ENCODE data around the gene LRRC2. TPM values are rescaled to one million over a fixed set of nuclear protein-coding genes. Genes with fewer than 3 reads are reported as not detected.

LRRC2 gene
- total RNA-seq, 1 donor from 2014 or later: 2.0 TPM

GRCh38 chr3:46517016-46517783 lies 48.9 kb downstream of the LRRC2 start:
- Histone ChIP-seq H3K4me3 (no peak overlapping the region), H3K9me3 (no peaks in the 10 kb centered on the region), H3K4me1 (no peaks in the 10 kb centered on the region), H3K27ac (no peak overlapping the region), H3K27me3 (no peaks in the 10 kb centered on the region), H3K36me3 (no peaks in the 10 kb centered on the region)
- TF ChIP-seq POLR2AphosphoS5 (IDR thresholded peaks at IDR 0.05; ENCODE audit: insufficient read depth in 1 of 2, low read depth in 1 of 2) (no peak), POLR2A (IDR thresholded peaks at IDR 0.05) (no peak), CTCF (IDR thresholded peaks at IDR 0.05) (no peak)
- DNase-seq (ENCODE audit: extremely low spot score in 2 of 2): no peak
- intact Hi-C loops (cut with DNase I): no loop called here

- Histone ChIP-seq H3K4me1 (no peaks in the 10 kb centered on the region), H3K36me3 (no peaks in the 10 kb centered on the region), H3K27me3 (no peaks in the 10 kb centered on the region), H3K9me3 (no peaks in the 10 kb centered on the region), H3K27ac (no peak overlapping the region), H3K4me3 (no peak overlapping the region)
- TF ChIP-seq CTCF (IDR thresholded peaks at IDR 0.05) (no peak), POLR2AphosphoS5 (IDR thresholded peaks at IDR 0.05; ENCODE audit: insufficient read depth in 1 of 2, low read depth in 1 of 2) (no peak), POLR2A (IDR thresholded peaks at IDR 0.05) (no peak)
- DNase-seq (ENCODE audit: extremely low spot score in 2 of 2): no peak
- intact Hi-C loops (cut with DNase I): no loop called here
Measured at GRCh38 chr3:46516521-46516920, 49.6 kb downstream of the LRRC2 start.

- H3K36me3 ChIP-seq: no peaks in the 10 kb centered on the region
Measured at GRCh38 chr3:46512191-46512749, 53.8 kb downstream of the LRRC2 start.

GRCh38 chr3:46509661-46510187 lies 56.4 kb downstream of the LRRC2 start:
- TF ChIP-seq POLR2AphosphoS5 (IDR thresholded peaks at IDR 0.05; ENCODE audit: insufficient read depth in 1 of 2, low read depth in 1 of 2) (no peak), CTCF (IDR thresholded peaks at IDR 0.05) (no peak), POLR2A (IDR thresholded peaks at IDR 0.05) (no peak)
- H3K36me3 ChIP-seq: no peaks in the 10 kb centered on the region
- H3K4me3 ChIP-seq: no peak overlapping the region
- no peaks in the 10 kb centered on the region for H3K4me1 ChIP-seq
- no peak overlapping the region for H3K27ac ChIP-seq
- no peaks in the 10 kb centered on the region for H3K9me3 ChIP-seq
- intact Hi-C loops (cut with DNase I): no loop called here
- DNase-seq (ENCODE audit: extremely low spot score in 2 of 2): no peak
- no peaks in the 10 kb centered on the region for H3K27me3 ChIP-seq

More at GRCh38 chr3:46512191-46512749, 53.8 kb downstream of the LRRC2 start:
- Histone ChIP-seq H3K4me1 (no peaks in the 10 kb centered on the region), H3K4me3 (no peak overlapping the region), H3K9me3 (no peaks in the 10 kb centered on the region), H3K27ac (no peak overlapping the region), H3K27me3 (no peaks in the 10 kb centered on the region)
- intact Hi-C loops (cut with DNase I): no loop called here
- no peak for TF ChIP-seq POLR2AphosphoS5 (IDR thresholded peaks at IDR 0.05; ENCODE audit: insufficient read depth in 1 of 2, low read depth in 1 of 2)
- TF ChIP-seq CTCF (IDR thresholded peaks at IDR 0.05): no peak
- no peak for TF ChIP-seq POLR2A (IDR thresholded peaks at IDR 0.05)
- no peak for DNase-seq (ENCODE audit: extremely low spot score in 2 of 2)
